A549 (cell line): ENCODE data around the gene EIF4E2.

Experiments used
- CBX2 ChIP-seq: fragments of 200-600 bp; sonication (generic); IDR thresholded peaks from 2 replicates; pipeline ENCODE4 v1.6.1; 2016; ENCODE audit warnings: low read depth, mild to moderate bottlenecking, borderline replicate concordance
- CHD2 ChIP-seq: fragments of 150-350 bp; IDR thresholded peaks from 2 replicates; pipeline ENCODE4 v1.6.1; 2014; ENCODE audit warnings: low read length; ENCODE audit not compliant: partially characterized antibody
- CHD4 ChIP-seq: fragments of 200-600 bp; sonication (generic); IDR thresholded peaks from 2 replicates; pipeline ENCODE4 v1.6.1; 2016; ENCODE audit warnings: antibody characterized with exemption, mild to moderate bottlenecking, borderline replicate concordance
- EP300 ChIP-seq, 2 experiments: fragments of >200 bp; sonication (Bioruptor Twin); formaldehyde crosslinking; IDR thresholded peaks; 2 replicates in 1 of 2; 3 replicates in 1 of 2; pipeline ENCODE4 v1.6.1; 2016 to 2017
- ESRRA ChIP-seq: fragments of 150-350 bp; IDR thresholded peaks from 2 replicates; pipeline ENCODE4 v1.6.1; 2014; ENCODE audit warnings: mild to moderate bottlenecking, low read length, borderline replicate concordance
- HDAC2 ChIP-seq: fragments of 200-600 bp; sonication (generic); IDR thresholded peaks from 2 replicates; pipeline ENCODE4 v1.6.1; 2016
- POLR2A ChIP-seq: IDR thresholded peaks from 2 replicates; pipeline ENCODE4 v1.6.1; 2012; ENCODE audit warnings: mild to moderate bottlenecking, low read length
- RAD21 ChIP-seq, 2 experiments: fragments of >200 bp in 1 of 2; sonication (Bioruptor Twin) in 1 of 2; formaldehyde crosslinking in 1 of 2; IDR thresholded peaks in 1 of 2; conservative IDR thresholded peaks in 1 of 2; 2 replicates in 1 of 2; 3 replicates in 1 of 2; pipeline ENCODE4 v1.6.1; 2012 to 2018; ENCODE audit warnings: inconsistent platforms in 1 of 2
- SMC3 ChIP-seq: fragments of >200 bp; sonication (Bioruptor Twin); formaldehyde crosslinking; IDR thresholded peaks from 3 replicates; pipeline ENCODE4 v1.6.1; 2018; ENCODE audit warnings: inconsistent platforms
- TF ChIP-seq, protein P1 (sequence below): fragments of 250-450 bp; sonication (Bioruptor Pico); IDR thresholded peaks from 2 replicates; pipeline ENCODE4 v1.5.0; 2020; ENCODE audit warnings: low read depth, mild to moderate bottlenecking, moderate library complexity
- TF ChIP-seq, protein P2 (sequence below): fragments of >200 bp; sonication (Bioruptor Twin); formaldehyde crosslinking; IDR thresholded peaks from 3 replicates; pipeline ENCODE4 v1.5.1; 2016
- TF ChIP-seq, protein P3 (sequence below): fragments of 200-600 bp; sonication (generic); IDR thresholded peaks from 2 replicates; pipeline ENCODE4 v1.6.1; 2016; ENCODE audit warnings: antibody characterized with exemption, mild to moderate bottlenecking, moderate library complexity

DNA sequence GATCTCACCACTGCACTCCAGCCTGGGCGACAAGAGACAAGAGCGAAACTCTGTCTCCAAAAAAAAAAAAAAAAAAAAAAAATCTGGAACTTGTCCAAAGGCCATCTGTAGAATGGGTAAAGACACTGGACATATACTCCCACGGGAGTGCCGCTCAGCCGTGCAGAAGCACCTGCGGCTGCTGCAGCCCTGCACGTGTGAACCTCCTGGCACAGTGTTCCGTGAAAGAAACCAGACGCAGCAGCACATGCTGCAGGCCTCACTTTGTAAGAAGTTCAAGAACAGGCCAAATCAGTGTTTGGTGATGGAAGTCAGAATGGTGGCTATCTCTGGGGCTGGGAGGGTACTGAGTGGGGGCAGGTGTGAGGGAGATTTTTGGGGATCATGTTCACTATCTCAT is 18.1 kb upstream of the EIF4E2 start:
- TF ChIP-seq RAD21 (conservative IDR thresholded peaks at IDR 0.05 in 1 of 2, IDR thresholded peaks at IDR 0.05 in 1 of 2): no peak
- TF ChIP-seq, protein P1, sequence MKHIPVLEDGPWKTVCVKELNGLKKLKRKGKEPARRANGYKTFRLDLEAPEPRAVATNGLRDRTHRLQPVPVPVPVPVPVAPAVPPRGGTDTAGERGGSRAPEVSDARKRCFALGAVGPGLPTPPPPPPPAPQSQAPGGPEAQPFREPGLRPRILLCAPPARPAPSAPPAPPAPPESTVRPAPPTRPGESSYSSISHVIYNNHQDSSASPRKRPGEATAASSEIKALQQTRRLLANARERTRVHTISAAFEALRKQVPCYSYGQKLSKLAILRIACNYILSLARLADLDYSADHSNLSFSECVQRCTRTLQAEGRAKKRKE (CRISPR knock-in tag): no peak
- TF ChIP-seq, protein P2, sequence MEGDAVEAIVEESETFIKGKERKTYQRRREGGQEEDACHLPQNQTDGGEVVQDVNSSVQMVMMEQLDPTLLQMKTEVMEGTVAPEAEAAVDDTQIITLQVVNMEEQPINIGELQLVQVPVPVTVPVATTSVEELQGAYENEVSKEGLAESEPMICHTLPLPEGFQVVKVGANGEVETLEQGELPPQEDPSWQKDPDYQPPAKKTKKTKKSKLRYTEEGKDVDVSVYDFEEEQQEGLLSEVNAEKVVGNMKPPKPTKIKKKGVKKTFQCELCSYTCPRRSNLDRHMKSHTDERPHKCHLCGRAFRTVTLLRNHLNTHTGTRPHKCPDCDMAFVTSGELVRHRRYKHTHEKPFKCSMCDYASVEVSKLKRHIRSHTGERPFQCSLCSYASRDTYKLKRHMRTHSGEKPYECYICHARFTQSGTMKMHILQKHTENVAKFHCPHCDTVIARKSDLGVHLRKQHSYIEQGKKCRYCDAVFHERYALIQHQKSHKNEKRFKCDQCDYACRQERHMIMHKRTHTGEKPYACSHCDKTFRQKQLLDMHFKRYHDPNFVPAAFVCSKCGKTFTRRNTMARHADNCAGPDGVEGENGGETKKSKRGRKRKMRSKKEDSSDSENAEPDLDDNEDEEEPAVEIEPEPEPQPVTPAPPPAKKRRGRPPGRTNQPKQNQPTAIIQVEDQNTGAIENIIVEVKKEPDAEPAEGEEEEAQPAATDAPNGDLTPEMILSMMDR: no peak
- no peak for TF ChIP-seq SMC3
- no peak for TF ChIP-seq CHD4
- TF ChIP-seq CBX2: no peak
- TF ChIP-seq HDAC2: no peak
- TF ChIP-seq ESRRA: no peak
- TF ChIP-seq POLR2A: no peak
- no peak for TF ChIP-seq EP300 (IDR thresholded peaks at IDR 0.05)
- TF ChIP-seq, protein P3, sequence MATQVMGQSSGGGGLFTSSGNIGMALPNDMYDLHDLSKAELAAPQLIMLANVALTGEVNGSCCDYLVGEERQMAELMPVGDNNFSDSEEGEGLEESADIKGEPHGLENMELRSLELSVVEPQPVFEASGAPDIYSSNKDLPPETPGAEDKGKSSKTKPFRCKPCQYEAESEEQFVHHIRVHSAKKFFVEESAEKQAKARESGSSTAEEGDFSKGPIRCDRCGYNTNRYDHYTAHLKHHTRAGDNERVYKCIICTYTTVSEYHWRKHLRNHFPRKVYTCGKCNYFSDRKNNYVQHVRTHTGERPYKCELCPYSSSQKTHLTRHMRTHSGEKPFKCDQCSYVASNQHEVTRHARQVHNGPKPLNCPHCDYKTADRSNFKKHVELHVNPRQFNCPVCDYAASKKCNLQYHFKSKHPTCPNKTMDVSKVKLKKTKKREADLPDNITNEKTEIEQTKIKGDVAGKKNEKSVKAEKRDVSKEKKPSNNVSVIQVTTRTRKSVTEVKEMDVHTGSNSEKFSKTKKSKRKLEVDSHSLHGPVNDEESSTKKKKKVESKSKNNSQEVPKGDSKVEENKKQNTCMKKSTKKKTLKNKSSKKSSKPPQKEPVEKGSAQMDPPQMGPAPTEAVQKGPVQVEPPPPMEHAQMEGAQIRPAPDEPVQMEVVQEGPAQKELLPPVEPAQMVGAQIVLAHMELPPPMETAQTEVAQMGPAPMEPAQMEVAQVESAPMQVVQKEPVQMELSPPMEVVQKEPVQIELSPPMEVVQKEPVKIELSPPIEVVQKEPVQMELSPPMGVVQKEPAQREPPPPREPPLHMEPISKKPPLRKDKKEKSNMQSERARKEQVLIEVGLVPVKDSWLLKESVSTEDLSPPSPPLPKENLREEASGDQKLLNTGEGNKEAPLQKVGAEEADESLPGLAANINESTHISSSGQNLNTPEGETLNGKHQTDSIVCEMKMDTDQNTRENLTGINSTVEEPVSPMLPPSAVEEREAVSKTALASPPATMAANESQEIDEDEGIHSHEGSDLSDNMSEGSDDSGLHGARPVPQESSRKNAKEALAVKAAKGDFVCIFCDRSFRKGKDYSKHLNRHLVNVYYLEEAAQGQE: no peak
- no peak for TF ChIP-seq CHD2
